ENCODE data around the gene ITPRIPL2.

DNA sequence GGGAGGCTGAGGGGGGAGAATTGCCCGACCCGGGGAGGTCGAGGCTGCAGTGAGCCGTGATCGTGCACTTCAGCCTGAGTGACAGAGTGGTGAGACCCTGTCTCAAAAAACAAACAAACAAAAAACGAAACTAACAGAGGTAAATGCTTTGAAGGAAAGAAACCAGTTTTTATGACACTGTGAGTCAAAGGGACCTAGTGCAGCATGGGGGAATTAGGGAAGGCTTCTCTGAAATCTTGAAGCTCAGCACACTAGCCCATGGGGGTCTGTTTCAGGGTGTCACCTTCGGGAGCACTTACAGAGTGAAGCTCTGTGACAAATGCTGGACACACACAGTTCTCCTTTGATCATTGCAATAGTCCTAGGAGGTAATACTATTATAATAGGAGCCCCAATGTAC, 16.6 kb downstream of the ITPRIPL2 start:
- TF ChIP-seq, protein P1, sequence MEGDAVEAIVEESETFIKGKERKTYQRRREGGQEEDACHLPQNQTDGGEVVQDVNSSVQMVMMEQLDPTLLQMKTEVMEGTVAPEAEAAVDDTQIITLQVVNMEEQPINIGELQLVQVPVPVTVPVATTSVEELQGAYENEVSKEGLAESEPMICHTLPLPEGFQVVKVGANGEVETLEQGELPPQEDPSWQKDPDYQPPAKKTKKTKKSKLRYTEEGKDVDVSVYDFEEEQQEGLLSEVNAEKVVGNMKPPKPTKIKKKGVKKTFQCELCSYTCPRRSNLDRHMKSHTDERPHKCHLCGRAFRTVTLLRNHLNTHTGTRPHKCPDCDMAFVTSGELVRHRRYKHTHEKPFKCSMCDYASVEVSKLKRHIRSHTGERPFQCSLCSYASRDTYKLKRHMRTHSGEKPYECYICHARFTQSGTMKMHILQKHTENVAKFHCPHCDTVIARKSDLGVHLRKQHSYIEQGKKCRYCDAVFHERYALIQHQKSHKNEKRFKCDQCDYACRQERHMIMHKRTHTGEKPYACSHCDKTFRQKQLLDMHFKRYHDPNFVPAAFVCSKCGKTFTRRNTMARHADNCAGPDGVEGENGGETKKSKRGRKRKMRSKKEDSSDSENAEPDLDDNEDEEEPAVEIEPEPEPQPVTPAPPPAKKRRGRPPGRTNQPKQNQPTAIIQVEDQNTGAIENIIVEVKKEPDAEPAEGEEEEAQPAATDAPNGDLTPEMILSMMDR (IDR thresholded peaks at IDR 0.05): no peak
- TF ChIP-seq POLR2A (IDR thresholded peaks at IDR 0.05): no peak

Data from right lobe of liver (tissue), 4 donors.